KMS-11 (cell line): ENCODE results near the gene KCP.

Experiments used
- H2AFZ ChIP-seq: fragments of 200-600 bp; sonication (generic); 2 replicates; pipeline ENCODE4 v1.6.1; 2016; ENCODE audit warnings: antibody characterized with exemption, mixed run types, low read depth
- H3K27ac ChIP-seq: fragments of 200-600 bp; sonication (generic); 2 replicates; pipeline ENCODE4 v1.6.1; 2016; ENCODE audit warnings: mild to moderate bottlenecking, mixed run types
- H3K27me3 ChIP-seq: fragments of 200-600 bp; sonication (generic); 2 replicates; pipeline ENCODE4 v1.6.1; 2017; ENCODE audit warnings: mild to moderate bottlenecking, low read depth, mixed run types, moderate library complexity; ENCODE audit not compliant: insufficient read depth
- H3K36me3 ChIP-seq: fragments of 200-600 bp; sonication (generic); 2 replicates; pipeline ENCODE4 v1.6.1; 2017; ENCODE audit warnings: mild to moderate bottlenecking, mixed run types; ENCODE audit not compliant: insufficient read depth
- H3K4me1 ChIP-seq: fragments of 200-600 bp; sonication (generic); 2 replicates; pipeline ENCODE4 v1.6.1; 2016; ENCODE audit warnings: mild to moderate bottlenecking, low read depth, mixed run types; ENCODE audit not compliant: poor library complexity, severe bottlenecking
- H3K4me2 ChIP-seq: fragments of 200-600 bp; sonication (generic); 2 replicates; pipeline ENCODE4 v1.7.0; 2016; ENCODE audit warnings: mild to moderate bottlenecking, mixed run types
- H3K4me3 ChIP-seq: fragments of 200-600 bp; sonication (generic); IDR thresholded peaks from 2 replicates; pipeline ENCODE4 v1.6.1; 2017; ENCODE audit warnings: low read depth, low read length, mixed read lengths; ENCODE audit not compliant: insufficient read depth
- H3K79me2 ChIP-seq: fragments of 200-600 bp; sonication (generic); 2 replicates; pipeline ENCODE4 v1.6.1; 2016; ENCODE audit warnings: low read depth, mixed run types; ENCODE audit not compliant: insufficient read depth
- H3K9ac ChIP-seq: fragments of 200-600 bp; sonication (generic); 2 replicates; pipeline ENCODE4 v1.6.1; 2016; ENCODE audit warnings: mild to moderate bottlenecking, mixed run types
- H4K20me1 ChIP-seq: fragments of 200-600 bp; sonication (generic); 2 replicates; pipeline ENCODE4 v1.6.1; 2016; ENCODE audit warnings: mild to moderate bottlenecking, mixed run types; ENCODE audit not compliant: insufficient read depth
- CTCF ChIP-seq: fragments of 200-600 bp; sonication (generic); conservative IDR thresholded peaks from 2 replicates; pipeline ENCODE4 v1.6.1; 2017; ENCODE audit warnings: low read depth, mild to moderate bottlenecking, antibody characterized with exemption, low read length, moderate library complexity, mixed read lengths

The KCP gene

GRCh38 chr7:128910569-128910945 is at the start of gene KCP:
TSS of gene KCP (minus strand) at chr7:128910709. CDS start at chr7:128910676, 33 bp downstream.
- H3K4me2 ChIP-seq = no peak within 1 kb of the TSS
- peaks cover 29% of the 10 kb centered on the region; the same call in 1 of the 2 replicates for H3K27me3 ChIP-seq
- no peak within 1 kb of the TSS for H3K27ac ChIP-seq
- no peaks in the 10 kb centered on the region for H3K79me2 ChIP-seq
- H3K4me3 ChIP-seq = no peak within 1 kb of the TSS
- no peaks in the 10 kb centered on the region for H3K36me3 ChIP-seq
- no peak within 1 kb of the TSS for H2AFZ ChIP-seq
- no peak within 1 kb of the TSS for H3K9ac ChIP-seq
- no peak for TF ChIP-seq CTCF
- H3K4me1 ChIP-seq = no peaks in the 10 kb centered on the region
- H4K20me1 ChIP-seq = no peaks in the 10 kb centered on the region

GRCh38 chr7:128959296-128959695 is 48.8 kb upstream of the KCP start:
- no peaks in the 10 kb centered on the region for H3K79me2 ChIP-seq
- H3K9ac ChIP-seq = no peak overlapping the region
- H4K20me1 ChIP-seq = no peaks in the 10 kb centered on the region
- peaks cover 12% of the 10 kb centered on the region for H3K4me1 ChIP-seq
- no peak for TF ChIP-seq CTCF
- H2AFZ ChIP-seq = no peak overlapping the region
- no peak overlapping the region for H3K27ac ChIP-seq
- no peak overlapping the region for H3K4me3 ChIP-seq
- no peaks in the 10 kb centered on the region; the same call in 1 of the 2 replicates for H3K36me3 ChIP-seq
- H3K27me3 ChIP-seq = no peaks in the 10 kb centered on the region
- H3K4me2 ChIP-seq = no peak overlapping the region

GRCh38 chr7:128955981-128956380 is 45.5 kb upstream of the KCP start:
- Histone ChIP-seq H2AFZ (no peak overlapping the region), H3K27me3 (no peaks in the 10 kb centered on the region), H3K79me2 (no peaks in the 10 kb centered on the region), H3K4me3 (no peak overlapping the region), H4K20me1 (no peaks in the 10 kb centered on the region), H3K4me1 (no peaks in the 10 kb centered on the region), H3K4me2 (no peak overlapping the region), H3K36me3 (no peaks in the 10 kb centered on the region; the same call in 1 of the 2 replicates), H3K27ac (no peak overlapping the region), H3K9ac (no peak overlapping the region)
- TF ChIP-seq CTCF = no peak

GRCh38 chr7:128954830-128955802 is 44.6 kb upstream of the KCP start:
- TF ChIP-seq CTCF = no peak
- Histone ChIP-seq H4K20me1 (no peaks in the 10 kb centered on the region), H3K27me3 (no peaks in the 10 kb centered on the region), H3K4me2 (no peak overlapping the region), H3K4me3 (no peak overlapping the region), H3K4me1 (no peaks in the 10 kb centered on the region), H2AFZ (no peak overlapping the region), H3K36me3 (no peaks in the 10 kb centered on the region; the same call in 1 of the 2 replicates), H3K79me2 (no peaks in the 10 kb centered on the region), H3K27ac (no peak overlapping the region), H3K9ac (no peak overlapping the region)
